ENCODE data around the gene ANAPC15.

The ANAPC15 gene

GRCh38 chr11:72124046-72124445, 11.6 kb upstream of the ANAPC15 start:
- no peak for DNase-seq (ENCODE audit: low read depth)

- DNase-seq (ENCODE audit: low read depth): no peak
Observed at GRCh38 chr11:72123117-72123653, 10.7 kb upstream of the ANAPC15 start.

DNA sequence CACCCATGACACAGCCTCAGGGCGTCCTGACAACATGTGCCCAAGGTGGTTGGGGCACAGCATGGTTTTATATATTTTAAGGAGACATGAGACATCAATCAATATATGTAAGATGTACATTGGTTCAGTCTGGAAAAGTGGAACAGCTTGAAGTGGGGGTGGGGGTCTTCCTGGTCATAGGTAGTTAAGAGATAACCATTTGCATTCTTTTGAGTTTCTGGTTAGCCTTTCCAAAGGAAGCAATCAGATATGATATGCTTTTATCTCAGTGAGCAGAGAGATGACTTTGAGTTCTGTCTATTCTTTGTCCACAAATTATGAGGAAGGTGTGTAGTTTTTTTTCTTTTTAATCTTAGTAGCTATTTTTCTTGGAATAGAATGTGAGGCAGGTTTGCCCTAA, 10.1 kb upstream of the ANAPC15 start:
- DNase-seq (ENCODE audit: low read depth): no peak

GRCh38 chr11:72120930-72121329, 8.4 kb upstream of the ANAPC15 start:
- no peak for DNase-seq (ENCODE audit: low read depth)

DNA sequence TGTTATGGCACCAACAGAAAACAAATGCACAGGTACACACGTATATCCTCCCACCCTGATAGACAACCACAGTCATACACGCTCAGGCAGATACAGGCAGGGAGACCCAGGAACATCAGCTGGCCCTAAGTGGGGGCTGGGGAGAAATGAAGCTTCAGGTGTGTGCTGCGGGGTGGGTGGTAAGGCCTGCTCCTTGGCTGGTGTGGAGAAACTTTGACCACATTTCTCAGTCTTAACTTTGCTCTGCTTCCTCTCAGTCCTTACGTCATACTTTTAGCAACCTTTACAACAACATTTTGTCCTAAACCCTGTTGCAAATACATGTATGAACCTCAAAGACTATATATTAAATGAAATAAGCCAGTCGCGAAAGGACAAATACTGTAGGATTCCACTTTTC, 6.7 kb upstream of the ANAPC15 start:
- DNase-seq (ENCODE audit: low read depth): no peak

- no peak for DNase-seq (ENCODE audit: low read depth)
Observed at GRCh38 chr11:72116019-72116755, 3.7 kb upstream of the ANAPC15 start.

- peak; percentile 41 for DNase-seq (ENCODE audit: low read depth)
Observed at GRCh38 chr11:72114570-72114969, 2.1 kb upstream of the ANAPC15 start.

- DNase-seq (ENCODE audit: low read depth): peak; percentile 55
Observed at GRCh38 chr11:72112978-72113808, 698 bp upstream of the ANAPC15 start.

DNA sequence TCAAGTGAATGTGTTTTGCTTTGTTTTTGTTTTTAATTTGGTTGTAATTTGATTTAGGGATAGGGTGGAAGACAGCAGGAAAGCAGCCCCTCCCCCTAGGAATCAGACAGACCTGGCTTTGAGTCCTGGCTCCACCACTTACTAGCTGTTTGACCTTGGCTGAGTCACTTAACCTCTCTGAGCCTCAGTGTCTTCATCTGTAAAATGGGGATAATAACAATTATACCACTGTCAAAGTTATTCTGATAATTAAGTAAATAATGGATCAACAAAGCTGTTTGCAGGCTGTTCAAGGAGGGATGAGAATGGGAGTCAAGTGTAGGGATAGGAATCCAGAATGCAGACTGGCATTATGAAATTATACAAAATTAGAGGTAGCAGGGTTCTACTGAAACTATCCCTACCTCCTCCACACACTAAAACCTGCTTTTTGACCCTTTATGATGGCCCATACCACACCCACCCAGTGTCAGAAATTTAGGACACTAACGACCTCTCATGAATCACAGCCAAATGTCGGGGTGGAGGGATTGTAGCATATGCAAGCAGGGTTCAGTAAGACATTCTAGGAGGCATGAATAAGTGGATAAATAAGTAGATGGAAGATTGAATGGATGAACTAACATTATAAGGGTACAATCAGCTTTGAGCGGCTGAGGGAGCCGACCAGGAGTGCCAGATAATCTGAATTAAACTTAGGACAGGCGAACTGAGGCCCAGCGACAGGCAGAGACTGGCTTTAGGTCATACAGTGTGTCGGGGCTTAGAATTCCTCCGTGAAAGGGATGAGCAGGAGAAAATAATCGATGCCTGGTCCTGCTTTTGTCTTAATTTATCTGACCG, 974 bp downstream of the ANAPC15 start:
- DNase-seq (ENCODE audit: low read depth): no peak

DNA sequence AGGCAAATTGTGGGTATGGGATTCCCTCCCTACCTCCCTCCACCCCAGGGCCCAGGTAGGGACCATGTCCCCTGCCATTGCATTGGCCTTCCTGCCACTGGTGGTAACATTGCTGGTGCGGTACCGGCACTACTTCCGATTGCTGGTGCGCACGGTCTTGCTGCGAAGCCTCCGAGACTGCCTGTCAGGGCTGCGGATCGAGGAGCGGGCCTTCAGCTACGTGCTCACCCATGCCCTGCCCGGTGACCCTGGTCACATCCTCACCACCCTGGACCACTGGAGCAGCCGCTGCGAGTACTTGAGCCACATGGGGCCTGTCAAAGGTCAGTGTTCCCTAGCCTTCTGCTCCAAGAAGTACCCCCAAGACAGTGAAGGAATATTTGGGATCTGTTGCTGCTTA, 6.6 kb downstream of the ANAPC15 start, which contains the start of gene TOMT:
TOMT (plus strand) TSS at position 37 of the 400 bp plus-strand sequence; CDS start at position 65, 28 bp downstream.
- DNase-seq (ENCODE audit: low read depth): no peak

- no peak for DNase-seq (ENCODE audit: low read depth)
Observed at GRCh38 chr11:72103754-72104167, 8.7 kb downstream of the ANAPC15 start.

GRCh38 chr11:72102946-72103753, 9.3 kb downstream of the ANAPC15 start, which contains the start of gene LAMTOR1:
LAMTOR1 (minus strand) TSS chr11:72103297; CDS start chr11:72103224, 73 bp downstream.
- peak; percentile 94 for DNase-seq (ENCODE audit: low read depth)

DNA sequence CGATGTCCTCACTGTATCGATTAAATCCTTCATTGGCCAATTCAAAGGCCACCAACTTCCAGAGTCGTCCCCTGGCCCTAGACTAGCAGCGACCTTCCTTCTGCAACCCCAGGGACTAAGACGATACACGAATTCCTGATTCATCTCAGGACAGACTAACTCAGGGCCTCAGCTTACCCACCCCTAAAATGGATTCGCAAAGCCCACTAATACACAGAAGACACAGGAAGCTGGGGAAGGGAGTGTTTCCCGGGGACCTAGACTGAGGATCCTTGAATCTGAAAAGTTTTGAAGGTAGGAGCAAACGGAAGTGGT, 9.9 kb downstream of the ANAPC15 start:
- no peak for DNase-seq (ENCODE audit: low read depth)

DNA sequence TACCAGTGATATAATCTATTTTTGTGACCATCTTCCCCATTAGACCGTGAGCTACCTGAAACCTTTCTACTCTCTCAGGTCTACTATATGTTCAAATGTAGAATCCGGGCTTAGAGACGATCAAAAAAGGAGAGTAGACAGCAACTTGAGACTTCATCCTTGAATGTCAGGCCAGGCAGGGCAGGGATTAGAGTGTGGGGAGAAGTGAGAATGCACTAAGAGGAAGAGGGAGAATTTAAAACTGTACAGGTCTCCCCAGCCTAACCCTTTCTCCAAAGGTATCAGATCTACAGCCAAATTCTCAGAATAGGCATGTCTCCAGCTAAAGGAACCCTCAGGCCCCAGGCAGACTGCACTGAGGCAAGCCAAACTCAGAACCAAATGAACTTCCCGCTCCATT, 10.3 kb downstream of the ANAPC15 start:
- DNase-seq (ENCODE audit: low read depth): no peak

DNA sequence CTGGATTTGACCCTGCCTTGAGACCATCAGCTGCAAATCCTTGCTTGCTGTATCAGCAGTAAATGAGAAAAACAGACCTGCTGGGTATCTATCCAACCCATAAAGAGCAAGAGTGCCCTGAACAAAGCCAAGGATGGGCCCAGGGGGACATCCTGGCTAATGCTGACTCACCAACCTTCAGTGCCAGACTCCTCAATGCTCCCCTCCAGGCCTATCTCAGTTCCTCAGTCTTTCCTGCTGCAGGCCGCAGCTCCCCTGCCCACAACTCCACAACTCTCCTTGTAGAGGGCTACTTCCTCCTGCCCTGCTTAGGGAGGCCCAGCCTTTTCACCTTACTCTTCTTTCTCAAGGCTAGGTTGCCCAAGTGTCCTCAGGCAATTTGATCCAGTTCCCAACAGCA, 12.0 kb downstream of the ANAPC15 start:
- no peak for DNase-seq (ENCODE audit: low read depth)

GRCh38 chr11:72100009-72100408, 12.5 kb downstream of the ANAPC15 start:
- no peak for DNase-seq (ENCODE audit: low read depth)

DNA sequence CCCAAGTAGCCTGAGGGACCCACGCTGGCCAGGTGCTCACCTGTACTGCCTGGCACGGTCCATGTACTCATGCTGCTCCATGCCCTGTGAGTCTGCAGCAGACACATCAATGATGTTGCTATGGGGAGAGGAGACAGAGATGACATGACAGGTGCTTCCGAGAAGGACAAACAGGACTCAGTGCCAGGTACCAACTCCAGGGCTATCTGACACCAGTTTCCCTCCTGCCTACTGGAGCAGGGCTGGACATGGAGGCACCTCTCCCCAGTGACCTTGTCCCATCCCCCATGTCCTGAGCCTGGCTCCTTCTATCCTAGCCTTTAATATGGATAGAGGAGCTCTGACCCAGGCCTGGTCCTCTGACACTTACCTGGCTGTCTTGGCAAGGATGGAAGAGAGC, 13.8 kb downstream of the ANAPC15 start:
- DNase-seq (ENCODE audit: low read depth): no peak

DNA sequence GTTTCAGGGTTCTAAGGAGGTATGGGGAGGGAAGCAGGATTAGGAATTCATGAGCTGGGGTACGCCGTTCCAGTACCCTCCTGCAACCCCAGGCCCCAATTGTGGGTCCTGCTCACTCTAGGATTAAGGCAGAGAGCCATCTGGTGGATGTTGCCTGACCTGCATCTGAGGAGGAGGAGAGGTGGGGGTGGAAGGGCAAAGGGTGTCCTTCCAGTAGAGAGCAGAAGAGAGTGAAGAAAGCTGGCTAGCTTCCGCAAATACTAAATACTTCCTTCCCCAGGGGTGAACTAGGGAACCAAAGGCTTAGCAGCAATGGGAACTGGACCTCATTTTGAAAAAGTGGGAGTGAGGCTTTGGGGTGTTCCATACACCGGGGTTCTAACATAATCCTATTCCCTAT, 21.2 kb downstream of the ANAPC15 start:
- no peak for DNase-seq (ENCODE audit: low read depth)

- no peak for DNase-seq (ENCODE audit: low read depth)
Observed at GRCh38 chr11:72088076-72088808, 24.3 kb downstream of the ANAPC15 start.

DNA sequence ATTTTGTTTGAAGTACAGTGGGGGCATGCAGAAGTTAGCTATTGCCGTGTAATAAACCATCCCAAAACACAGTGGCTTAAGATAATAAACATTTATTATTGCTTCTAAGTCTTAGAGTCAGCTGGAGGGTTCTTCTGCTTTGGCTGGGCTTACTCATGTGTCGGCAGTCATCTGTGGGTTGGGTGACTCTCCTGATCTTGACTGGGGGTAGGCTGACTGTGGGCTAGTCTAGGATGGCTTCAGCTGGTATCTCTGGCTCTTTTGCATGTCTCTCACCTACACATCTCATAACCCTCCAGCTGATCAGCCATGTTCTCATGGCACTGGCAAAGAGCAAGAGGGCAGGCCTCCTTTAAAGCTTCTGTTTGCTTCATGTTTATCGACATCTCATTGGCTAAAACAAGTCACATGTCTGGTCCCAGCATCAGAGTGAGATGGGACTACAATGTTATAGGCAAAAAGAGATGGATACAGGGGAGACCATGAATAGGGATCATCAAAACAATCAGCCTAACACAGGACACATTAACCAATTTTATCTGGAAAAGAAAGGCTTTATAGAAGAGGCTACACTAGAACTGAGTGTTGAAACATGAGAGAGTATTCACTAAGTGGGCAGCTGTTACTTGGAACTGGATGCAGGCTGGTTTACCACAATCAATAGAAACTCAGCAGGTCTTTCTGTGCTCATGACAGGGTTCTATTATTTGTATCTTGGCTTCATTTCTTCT, 26.7 kb downstream of the ANAPC15 start:
- no peak for DNase-seq (ENCODE audit: low read depth)
